ENCODE measurements around the gene HCFC1. TPM values are rescaled to one million over a fixed set of nuclear protein-coding genes. Genes with fewer than 3 reads are reported as not detected.

HCFC1 gene
- total and polyA plus RNA-seq, 9 of the 15 experiments (the other 6 are each of a cell fraction or from before 2014, with no cell fraction given): 2.8 to 133 (median 17.1) TPM

DNA sequence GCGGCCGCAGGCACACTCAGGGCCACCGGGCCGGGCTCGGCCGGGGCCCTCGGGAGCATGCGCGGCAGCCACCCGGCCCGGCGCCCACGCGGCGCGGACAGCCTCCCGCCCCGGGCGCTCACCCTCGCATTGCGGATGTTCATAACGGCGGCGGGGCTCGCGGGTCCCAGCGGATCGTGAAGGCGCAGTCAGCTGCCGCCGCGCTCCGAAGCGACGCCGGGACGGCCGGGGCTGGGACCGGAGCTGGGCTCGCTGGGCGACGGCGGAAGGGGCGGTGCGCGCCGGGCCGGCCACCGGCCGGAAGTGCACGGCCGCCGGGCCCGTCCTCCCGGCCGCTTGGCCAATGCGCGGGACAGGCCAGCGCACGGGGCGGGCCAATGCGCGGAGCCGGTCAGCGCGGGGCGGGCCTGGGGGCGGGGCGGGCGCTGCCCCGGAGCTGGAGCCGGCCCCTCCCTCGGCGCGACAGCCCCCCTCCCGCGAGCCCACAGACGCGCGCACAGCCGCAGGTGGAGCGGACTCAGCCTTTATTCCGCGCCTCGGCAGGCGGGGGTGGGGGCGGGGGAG, 36.8 kb downstream of the HCFC1 start, which contains the start of gene NAA10 (continued):
- TF ChIP-seq CCNT2 (IDR thresholded peaks at IDR 0.05; ENCODE audit: borderline replicate concordance, extremely low read depth, insufficient read length, low read depth, low read length): peak; percentile 55
- TF ChIP-seq, protein P1, sequence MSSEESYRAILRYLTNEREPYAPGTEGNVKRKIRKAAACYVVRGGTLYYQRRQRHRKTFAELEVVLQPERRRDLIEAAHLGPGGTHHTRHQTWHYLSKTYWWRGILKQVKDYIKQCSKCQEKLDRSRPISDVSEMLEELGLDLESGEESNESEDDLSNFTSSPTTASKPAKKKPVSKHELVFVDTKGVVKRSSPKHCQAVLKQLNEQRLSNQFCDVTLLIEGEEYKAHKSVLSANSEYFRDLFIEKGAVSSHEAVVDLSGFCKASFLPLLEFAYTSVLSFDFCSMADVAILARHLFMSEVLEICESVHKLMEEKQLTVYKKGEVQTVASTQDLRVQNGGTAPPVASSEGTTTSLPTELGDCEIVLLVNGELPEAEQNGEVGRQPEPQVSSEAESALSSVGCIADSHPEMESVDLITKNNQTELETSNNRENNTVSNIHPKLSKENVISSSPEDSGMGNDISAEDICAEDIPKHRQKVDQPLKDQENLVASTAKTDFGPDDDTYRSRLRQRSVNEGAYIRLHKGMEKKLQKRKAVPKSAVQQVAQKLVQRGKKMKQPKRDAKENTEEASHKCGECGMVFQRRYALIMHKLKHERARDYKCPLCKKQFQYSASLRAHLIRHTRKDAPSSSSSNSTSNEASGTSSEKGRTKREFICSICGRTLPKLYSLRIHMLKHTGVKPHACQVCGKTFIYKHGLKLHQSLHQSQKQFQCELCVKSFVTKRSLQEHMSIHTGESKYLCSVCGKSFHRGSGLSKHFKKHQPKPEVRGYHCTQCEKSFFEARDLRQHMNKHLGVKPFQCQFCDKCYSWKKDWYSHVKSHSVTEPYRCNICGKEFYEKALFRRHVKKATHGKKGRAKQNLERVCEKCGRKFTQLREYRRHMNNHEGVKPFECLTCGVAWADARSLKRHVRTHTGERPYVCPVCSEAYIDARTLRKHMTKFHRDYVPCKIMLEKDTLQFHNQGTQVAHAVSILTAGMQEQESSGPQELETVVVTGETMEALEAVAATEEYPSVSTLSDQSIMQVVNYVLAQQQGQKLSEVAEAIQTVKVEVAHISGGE (CRISPR knock-in tag; IDR thresholded peaks at IDR 0.05): peak in 1 of 3 experiments; percentile 80; a peak in 2 of 6 replicates
- TF ChIP-seq, protein P2, sequence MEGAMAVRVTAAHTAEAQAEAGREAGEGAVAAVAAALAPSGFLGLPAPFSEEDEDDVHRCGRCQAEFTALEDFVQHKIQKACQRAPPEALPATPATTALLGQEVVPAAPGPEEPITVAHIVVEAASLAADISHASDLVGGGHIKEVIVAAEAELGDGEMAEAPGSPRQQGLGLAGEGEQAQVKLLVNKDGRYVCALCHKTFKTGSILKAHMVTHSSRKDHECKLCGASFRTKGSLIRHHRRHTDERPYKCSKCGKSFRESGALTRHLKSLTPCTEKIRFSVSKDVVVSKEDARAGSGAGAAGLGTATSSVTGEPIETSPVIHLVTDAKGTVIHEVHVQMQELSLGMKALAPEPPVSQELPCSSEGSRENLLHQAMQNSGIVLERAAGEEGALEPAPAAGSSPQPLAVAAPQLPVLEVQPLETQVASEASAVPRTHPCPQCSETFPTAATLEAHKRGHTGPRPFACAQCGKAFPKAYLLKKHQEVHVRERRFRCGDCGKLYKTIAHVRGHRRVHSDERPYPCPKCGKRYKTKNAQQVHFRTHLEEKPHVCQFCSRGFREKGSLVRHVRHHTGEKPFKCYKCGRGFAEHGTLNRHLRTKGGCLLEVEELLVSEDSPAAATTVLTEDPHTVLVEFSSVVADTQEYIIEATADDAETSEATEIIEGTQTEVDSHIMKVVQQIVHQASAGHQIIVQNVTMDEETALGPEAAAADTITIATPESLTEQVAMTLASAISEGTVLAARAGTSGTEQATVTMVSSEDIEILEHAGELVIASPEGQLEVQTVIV (CRISPR knock-in tag; IDR thresholded peaks at IDR 0.05; ENCODE audit: borderline replicate concordance): peak; percentile 19; the same call in 1 of the 2 replicates
- peak in 1 of 2 experiments; percentile 3; a peak in 1 of 4 replicates for TF ChIP-seq RAD21 (CRISPR knock-in tag; conservative IDR thresholded peaks at IDR 0.05 in 1 of 2, IDR thresholded peaks at IDR 0.05 in 1 of 2)
- TF ChIP-seq, protein P3, sequence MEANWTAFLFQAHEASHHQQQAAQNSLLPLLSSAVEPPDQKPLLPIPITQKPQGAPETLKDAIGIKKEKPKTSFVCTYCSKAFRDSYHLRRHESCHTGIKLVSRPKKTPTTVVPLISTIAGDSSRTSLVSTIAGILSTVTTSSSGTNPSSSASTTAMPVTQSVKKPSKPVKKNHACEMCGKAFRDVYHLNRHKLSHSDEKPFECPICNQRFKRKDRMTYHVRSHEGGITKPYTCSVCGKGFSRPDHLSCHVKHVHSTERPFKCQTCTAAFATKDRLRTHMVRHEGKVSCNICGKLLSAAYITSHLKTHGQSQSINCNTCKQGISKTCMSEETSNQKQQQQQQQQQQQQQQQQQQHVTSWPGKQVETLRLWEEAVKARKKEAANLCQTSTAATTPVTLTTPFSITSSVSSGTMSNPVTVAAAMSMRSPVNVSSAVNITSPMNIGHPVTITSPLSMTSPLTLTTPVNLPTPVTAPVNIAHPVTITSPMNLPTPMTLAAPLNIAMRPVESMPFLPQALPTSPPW (CRISPR knock-in tag; IDR thresholded peaks at IDR 0.05): peak; percentile 95
- TF ChIP-seq, protein P4, sequence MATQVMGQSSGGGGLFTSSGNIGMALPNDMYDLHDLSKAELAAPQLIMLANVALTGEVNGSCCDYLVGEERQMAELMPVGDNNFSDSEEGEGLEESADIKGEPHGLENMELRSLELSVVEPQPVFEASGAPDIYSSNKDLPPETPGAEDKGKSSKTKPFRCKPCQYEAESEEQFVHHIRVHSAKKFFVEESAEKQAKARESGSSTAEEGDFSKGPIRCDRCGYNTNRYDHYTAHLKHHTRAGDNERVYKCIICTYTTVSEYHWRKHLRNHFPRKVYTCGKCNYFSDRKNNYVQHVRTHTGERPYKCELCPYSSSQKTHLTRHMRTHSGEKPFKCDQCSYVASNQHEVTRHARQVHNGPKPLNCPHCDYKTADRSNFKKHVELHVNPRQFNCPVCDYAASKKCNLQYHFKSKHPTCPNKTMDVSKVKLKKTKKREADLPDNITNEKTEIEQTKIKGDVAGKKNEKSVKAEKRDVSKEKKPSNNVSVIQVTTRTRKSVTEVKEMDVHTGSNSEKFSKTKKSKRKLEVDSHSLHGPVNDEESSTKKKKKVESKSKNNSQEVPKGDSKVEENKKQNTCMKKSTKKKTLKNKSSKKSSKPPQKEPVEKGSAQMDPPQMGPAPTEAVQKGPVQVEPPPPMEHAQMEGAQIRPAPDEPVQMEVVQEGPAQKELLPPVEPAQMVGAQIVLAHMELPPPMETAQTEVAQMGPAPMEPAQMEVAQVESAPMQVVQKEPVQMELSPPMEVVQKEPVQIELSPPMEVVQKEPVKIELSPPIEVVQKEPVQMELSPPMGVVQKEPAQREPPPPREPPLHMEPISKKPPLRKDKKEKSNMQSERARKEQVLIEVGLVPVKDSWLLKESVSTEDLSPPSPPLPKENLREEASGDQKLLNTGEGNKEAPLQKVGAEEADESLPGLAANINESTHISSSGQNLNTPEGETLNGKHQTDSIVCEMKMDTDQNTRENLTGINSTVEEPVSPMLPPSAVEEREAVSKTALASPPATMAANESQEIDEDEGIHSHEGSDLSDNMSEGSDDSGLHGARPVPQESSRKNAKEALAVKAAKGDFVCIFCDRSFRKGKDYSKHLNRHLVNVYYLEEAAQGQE (IDR thresholded peaks at IDR 0.05; ENCODE audit: borderline replicate concordance): no peak
- TF ChIP-seq, protein P4 (CRISPR knock-in tag; IDR thresholded peaks at IDR 0.05; ENCODE audit: low read depth): peak; percentile 79
- peak; percentile 80 for TF ChIP-seq POLR2G (IDR thresholded peaks at IDR 0.05; ENCODE audit: low read depth, low read length)
